HG03342 (cell line): ENCODE results near the gene PCDH19.
"Not testable (repeated sequence)": the region's sequence is repeated elsewhere in the genome, so short reads cannot be mapped to it uniquely, and the experiment has no call there.

Experiments used
- ATAC-seq: cut with Tn5 transposase; IDR thresholded peaks from one replicate; pipeline ENCODE4 v1.9.1; 2021; ENCODE audit warnings: mild to moderate bottlenecking, moderate library complexity; ENCODE audit not compliant: unreplicated experiment

The PCDH19 gene, protein sequence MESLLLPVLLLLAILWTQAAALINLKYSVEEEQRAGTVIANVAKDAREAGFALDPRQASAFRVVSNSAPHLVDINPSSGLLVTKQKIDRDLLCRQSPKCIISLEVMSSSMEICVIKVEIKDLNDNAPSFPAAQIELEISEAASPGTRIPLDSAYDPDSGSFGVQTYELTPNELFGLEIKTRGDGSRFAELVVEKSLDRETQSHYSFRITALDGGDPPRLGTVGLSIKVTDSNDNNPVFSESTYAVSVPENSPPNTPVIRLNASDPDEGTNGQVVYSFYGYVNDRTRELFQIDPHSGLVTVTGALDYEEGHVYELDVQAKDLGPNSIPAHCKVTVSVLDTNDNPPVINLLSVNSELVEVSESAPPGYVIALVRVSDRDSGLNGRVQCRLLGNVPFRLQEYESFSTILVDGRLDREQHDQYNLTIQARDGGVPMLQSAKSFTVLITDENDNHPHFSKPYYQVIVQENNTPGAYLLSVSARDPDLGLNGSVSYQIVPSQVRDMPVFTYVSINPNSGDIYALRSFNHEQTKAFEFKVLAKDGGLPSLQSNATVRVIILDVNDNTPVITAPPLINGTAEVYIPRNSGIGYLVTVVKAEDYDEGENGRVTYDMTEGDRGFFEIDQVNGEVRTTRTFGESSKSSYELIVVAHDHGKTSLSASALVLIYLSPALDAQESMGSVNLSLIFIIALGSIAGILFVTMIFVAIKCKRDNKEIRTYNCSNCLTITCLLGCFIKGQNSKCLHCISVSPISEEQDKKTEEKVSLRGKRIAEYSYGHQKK (N-terminal part only)

DNA sequence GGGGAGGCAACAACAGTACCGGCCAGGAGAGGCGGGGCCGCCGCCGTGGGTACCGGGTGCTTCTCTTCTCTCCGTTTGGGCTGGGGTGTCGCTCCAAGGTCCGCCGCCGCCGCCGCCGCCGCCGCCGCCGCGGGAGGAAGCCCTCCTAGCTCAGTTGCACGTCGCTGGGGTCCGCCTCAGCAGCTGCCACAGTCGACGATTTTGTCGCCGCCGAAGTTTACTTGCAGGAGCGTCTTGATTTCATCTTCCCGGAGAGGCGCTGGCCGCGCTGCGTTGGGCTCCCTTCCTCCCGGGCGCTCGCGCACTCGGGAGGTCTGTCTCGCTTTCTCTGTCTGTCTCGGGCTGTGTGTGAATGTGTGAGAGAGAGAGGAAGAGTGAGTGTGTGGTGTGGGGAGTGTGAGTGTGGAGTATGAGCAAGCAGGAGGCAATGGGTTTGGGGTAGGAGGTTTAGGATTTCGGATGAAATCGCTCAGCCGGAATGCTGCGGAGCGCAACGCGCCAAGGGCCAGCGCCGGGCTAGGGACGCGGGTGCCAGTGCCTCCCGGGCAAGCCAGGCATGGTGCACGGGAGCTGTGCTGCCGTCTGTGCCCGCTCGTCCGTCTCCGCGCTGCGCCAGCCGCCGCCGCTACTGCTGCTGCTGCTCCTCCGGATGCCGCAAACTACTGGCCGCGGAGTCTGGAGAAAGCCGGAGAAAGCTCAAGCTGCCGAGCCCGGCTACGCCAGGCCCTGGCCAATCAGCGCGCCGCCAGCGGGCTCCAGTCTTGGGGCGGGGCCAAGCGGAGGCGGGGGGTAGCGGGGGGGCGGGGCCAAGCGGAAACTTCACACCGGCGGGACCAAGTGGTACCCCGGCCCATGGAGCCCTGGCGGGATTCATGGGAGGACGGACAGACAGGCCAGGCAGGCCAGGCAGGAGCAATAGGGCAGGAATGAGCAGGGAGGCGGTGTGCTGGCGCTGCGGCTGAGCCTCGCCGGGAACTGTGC, at the start of gene PCDH19:
PCDH19 (minus strand) TSS at position 664 of the 981 bp plus-strand sequence. CDS start 1,676 bp downstream, outside the sequence.
- ATAC-seq = no peak

DNA sequence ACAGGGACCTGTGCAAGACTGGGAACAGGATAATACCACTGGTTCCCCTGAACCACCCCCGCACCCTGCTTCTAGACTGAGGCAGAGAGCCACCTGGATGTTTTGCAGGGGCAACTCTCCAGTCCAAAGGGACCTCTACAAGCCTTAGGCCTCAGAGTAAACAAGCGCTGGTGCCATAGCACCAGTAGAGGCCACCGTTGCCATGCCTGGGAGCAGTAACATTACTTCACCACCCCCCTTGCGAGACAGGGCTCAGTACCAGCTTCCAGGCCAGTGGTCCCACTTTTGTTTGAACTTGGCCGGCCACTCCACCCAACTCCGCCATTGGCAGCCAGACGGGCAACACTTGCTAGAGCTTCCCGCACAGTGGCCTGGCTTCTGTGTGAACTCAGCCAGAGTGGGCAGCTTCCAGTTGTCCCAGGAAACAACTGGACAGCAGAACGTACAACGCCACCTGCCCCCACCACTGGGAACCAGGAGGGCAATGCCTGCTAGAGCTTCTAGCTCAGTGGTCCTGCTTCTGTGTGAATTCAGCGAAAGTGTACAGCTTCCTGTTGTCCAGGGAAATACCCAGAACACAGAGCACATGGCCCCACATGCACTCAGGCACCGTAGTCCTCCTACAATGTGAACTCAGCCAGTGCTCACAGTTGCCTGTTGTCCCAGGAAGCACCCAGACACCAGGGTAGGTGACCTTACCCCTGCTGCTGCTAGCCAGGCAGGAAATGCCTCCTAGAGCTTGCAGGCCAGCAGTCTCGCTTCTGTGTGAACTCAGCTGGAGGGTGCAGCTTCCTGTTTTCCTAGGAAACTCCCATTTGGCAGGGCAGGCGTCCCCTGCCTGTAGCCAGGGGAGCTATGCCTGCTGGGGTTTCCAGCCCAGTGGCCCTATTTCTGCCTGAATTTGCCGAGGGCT, 39.9 kb upstream of the PCDH19 start:
- no peak for ATAC-seq

DNA sequence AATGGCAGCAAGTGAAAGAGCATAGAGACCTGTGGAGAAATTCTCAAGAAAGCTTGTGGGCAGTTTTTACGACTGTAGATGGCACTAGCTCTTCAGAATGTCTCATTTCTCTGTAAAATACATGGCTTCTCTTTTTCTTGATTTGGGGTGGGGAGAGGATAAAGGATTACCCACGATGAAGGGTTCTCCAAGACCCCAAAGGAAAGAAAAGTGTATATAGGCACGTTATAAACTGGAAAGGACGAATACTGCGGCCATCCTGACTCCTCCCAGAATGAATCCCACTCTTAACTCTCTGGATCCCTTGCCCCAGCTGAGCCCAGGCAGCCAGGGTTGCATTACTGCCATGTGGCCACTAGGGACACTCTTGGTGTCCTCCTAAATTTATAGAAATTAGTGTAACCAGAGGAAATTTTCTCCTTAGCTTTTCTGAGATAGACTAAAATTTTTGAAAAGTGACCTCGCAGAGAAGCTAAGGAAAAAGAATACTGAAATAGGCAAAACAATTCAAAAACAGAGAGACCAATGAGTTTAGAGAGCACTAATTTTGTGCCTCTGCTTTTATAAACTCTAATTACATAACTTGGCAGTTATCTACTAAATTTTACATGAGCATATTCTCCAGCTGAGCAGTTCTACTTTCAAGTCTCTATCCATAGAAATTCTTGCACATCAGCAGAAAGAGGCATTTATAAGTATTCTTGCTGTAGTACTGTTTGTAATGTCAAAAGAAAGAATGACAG, 37.8 kb upstream of the PCDH19 start:
- ATAC-seq = peak; percentile 85

DNA sequence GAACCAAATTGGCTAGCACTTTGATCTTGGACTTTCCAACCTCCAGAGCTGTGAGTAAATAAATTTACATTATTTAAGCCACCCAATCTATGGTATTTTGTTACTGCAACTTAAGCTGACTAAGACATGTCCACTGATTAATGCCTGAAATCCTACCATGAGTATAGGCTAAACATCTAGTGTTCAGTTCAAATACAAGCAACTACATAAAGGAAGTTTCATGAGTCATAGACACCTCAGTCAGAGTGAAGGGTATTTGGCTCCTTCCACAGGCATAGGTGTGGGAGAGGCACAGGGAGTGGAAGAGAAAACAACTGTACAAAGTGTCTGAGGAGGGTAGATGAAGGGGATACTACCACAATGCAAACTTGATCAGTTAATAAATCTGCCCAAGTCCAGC, 35.5 kb upstream of the PCDH19 start:
- no peak for ATAC-seq

DNA sequence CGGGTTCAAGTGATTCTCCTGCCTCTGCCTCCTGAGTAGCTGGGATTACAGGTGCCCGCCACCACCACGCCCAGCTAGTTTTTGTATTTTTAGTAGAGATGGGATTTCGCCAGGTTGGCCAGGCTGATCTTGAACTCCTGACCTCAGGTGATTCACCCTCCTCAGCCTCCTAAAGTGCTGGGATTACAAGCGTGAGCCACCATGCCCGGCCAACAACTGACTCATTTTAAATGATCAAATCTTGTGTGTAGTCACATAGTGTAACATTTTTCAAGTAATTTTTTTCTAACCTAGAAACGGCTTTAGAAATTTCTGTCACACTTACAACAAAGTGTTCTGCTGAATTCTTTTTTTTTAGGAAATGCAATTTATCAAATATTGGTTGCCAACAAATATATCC, 31.2 kb upstream of the PCDH19 start:
- not testable (repeated sequence) for ATAC-seq

DNA sequence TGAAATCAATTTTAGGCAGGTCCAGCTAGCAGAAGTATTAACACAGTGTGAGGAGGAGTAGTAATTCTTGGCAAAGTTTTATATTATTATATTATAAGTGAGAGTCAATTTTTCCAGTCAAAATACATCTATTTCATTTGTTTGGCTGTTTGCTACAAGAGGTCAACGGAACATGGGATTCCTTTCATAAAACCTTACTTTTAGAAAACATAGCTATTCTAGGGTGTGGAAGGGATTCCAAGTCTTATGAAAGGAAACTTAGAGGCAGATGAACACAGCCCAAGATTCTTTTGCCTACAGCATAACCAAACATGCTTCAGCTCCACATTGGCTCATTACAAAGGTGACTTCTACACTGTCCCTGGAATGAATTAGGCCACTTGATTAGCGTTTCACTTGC, 29.9 kb upstream of the PCDH19 start:
- ATAC-seq = no peak

DNA sequence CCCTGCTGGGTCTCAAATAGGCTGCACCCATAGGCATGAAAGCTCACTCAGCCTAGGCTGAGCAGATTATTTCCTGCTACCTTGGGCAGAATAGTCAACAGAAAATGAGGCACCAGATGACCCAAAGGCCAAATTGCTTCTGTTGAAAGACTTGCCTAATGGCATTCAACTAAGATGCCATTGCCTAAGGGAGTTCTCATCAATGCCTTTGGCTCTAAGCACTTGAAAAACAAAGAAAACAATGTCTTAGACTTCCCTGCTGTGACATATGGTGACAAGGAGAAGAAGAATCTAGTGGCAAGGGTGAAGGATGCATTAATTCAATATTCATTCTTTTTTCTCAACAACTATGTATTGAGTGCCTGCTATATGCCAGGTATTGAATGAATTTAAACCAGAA, 25.7 kb upstream of the PCDH19 start:
- ATAC-seq = no peak

DNA sequence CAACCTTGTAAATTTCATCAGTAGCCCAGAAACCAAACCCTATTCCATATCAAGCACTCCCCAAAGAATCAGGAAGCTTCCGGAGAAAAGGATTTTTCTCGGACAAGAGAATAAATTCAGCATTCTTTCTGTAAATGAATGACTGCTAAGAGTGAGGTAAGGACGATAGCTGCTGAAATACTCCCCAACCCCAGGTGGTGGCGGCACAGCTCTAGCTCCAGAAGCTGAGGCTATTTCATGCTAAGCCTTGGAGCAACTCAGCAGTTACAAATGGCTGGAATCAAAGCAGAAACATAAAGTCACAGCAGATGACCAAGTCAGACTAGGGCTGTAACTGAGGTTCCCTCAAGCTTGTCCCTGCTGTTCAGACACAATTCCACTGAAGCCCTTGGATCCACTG, 13.9 kb upstream of the PCDH19 start:
- ATAC-seq = no peak

DNA sequence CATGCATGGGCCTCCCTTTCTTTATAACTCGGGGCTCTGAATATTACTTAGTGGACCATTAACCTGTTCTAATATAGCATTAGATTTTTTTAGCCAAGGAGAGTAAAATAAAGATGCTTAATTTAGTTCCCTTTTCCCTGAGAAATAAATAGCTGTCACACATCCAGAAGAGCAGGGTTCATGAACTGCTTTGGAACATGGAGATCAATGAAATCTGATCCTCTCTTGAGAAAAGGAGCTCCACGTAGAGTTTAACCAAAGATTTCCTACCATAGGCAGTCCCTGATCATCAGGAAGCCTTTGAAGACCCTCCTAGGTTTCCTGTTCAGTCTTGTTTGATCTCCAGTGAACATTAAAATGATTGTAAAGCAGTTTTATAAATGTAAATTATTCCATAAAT, 8.5 kb upstream of the PCDH19 start:
- ATAC-seq = no peak

DNA sequence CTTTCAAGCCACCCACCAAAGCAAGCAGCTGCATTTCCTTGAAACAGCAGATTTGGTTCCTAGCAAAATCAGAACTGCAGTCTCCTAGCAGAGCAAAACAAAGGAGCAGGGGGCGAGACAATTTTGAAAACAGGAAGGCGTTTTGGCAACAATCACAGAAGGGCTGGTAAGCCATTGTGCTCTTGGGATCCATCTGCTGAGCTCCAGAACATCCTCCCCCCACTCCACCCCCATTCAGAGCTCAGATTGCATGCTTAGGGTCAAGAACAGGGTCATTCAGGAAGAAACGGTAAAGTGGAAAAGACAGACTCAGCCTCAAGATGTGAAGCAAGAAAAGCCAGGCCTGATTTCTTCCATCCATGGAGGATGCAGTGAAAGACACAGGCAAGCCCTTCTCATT, 7.6 kb upstream of the PCDH19 start:
- no peak for ATAC-seq

DNA sequence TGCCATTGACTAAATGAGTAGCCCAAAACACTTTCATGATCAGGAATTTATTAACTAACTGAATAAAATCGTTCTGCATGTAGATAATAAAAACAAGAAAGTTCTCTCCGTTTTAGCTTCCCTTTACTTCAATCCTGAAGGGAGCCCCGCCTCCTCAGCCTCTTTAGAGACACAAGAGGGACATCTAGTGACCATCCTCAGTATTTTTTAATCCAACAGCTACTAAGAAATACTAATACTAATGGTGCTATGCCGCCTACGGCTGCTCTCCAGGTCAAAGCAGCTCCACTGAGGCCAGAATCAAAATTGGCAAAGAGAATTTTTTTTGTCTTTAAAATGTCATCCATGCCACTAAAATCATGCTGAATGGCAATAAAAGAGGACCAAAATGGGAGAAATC, 3.2 kb upstream of the PCDH19 start:
- ATAC-seq = peak; percentile 83

DNA sequence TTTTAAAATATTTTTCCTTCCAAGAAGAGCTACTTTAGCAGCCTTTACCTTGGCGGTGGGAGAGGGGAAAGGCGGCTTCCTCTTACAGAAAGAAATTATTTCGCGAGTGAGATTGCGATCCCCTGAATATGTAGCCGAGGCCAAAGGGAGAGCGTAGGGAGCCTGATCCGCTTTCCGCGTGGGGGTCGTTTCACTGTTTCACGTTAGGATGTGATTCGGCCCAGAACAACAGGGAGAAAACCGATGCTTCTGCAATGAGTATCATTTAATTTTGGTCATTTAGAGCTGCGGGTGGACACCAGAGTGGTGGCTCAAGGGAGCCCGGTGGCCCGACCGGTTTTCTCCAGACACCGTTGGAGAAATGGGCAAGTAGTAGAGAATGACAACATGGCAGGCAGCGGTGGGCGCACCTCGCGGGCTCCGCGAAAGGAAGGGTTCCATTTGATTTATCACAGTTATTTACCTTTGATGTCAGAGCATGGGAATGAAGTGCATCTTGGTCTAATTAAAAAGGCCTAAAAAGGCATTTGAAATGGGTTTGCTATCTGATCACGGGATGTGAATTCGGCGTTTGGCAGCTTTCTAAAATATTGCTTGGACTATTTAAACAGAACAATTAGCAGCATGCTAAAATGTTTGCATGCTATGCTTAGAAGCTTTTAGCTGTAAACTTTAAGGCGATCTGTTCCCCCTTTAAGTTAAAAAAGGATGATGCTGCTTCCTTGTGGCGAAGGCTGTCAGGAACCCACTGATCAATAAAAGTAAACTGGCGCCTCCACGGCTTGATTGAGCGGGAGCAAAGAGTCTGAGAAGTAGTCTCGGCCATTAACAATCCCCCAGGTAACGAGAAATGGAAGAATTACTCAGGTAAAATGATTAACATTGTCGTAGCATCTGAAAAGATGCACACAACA, 2.0 kb upstream of the PCDH19 start:
- ATAC-seq = no peak

DNA sequence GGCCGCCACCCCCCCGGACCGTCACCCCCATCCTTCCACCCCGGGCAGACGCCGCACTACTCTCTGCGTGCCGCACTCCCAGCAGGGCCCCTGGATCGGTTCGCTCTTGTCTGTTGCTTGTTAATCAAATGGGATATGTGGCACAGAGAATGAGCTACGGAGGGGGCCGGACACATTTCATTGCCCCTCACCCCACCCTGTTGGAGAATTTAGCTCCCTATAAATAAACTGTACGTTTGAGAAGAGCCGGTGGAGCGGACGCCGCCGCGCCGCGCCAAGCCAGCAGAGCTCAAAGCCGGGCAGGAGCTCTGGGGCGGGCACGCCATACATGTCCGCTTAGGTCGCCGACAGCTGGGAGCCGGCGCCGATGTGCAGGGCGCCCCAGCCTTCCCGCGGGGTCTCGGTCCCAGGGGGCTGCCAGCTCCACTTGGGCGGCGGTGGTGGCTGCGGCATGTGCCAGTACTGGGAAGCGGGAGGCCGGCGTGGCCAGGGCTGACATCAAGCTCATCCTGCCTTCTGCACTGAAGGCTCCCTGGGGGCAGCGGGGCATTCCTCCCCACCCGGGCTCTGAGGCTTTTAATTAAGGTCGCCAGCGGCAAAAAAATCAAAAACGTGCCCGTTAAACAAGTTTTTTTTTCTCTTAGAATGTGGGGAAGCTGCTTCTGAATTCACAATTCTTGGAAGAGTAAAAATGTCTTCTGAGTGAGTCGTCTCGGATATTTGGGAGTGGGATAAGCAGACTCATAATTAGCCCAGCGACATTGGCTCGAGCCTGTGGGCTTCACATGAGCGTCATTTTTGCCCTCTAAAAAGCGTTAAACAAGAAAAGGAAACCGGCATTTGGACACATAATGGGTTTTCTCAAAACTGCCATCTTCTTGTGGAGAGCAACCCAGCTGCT, 1.1 kb upstream of the PCDH19 start:
- no peak for ATAC-seq

DNA sequence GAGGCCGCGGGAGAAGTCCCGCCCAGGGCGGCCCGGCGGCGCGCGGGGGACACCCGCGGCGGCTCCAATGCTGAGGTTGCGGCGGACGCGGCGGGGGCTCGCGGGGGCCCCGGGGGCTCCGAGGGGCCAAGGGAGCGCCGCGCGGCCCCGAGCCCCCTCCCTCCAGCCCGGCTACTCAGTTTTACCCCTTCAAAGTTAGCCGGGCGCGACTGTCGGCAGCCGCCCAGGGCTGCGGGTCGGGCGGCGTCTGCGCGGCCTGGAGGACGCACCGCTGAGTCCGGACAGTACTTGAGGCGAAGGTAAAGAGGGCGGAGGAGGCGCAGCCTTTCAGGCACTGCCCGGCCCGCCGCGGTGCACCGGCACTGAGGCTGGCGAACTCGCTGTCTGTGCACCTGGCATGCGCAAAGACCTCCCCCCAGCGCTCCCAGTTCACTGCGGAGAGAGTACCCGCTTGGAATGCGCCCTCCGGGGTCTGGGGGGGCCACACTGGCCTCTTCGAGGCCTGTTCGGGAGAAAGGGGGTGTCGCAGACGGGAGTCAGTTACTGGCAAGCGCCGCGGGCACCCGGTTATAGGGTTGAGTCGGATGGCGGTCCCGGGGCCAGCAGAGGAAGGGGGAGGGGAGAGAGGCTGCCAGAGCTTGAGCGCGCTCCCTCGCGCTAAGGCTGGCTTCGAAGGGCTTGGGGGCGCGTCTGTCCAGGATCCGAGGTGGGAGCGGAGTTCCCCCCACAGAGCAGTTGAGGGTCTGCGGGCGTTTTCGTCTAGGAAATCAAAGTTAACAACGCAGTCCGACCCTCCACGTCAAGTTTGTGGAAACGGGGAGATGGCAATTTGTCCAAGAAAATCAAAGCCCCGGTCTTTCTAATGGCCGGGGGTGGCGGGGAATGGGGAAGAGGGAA, 1.1 kb downstream of the PCDH19 start:
- ATAC-seq = no peak

DNA sequence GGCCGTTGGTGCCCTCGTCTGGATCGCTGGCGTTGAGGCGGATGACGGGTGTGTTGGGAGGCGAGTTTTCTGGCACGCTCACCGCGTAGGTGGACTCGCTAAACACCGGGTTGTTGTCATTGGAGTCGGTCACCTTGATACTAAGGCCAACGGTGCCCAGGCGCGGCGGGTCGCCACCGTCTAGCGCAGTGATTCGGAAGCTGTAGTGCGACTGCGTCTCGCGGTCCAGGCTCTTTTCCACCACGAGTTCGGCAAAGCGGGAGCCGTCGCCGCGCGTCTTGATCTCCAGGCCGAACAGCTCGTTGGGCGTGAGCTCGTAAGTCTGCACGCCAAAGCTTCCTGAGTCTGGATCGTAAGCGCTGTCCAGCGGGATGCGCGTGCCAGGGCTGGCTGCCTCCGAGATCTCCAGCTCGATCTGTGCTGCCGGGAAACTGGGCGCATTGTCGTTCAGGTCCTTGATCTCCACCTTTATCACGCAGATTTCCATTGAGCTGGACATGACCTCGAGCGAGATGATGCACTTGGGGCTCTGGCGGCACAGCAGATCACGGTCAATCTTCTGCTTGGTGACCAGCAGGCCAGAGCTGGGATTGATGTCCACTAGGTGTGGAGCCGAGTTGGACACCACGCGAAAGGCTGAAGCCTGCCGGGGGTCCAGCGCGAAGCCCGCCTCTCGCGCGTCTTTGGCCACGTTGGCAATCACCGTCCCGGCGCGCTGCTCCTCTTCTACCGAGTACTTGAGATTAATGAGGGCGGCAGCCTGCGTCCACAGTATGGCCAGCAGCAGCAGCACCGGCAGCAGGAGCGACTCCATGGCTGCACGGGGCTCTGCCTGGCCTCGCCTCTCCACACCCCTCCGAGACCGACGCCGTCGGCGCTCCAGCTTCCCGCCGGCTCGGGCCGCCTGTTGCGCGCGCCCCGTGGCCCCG, 2.0 kb downstream of the PCDH19 start:
- ATAC-seq = no peak
